H9 (cell line): ENCODE measurements around the gene TAOK3. TPM values are rescaled to one million over a fixed set of nuclear protein-coding genes. Genes with fewer than 3 reads are reported as not detected.

Source experiments
- DNase-seq: peaks from one replicate; pipeline ENCODE4 v3.0.0-alpha.2; 2017
- H2AFZ ChIP-seq: one replicate; pipeline ENCODE4 v1.6.1; 2013; ENCODE audit warnings: mild to moderate bottlenecking, low read length, control low read depth, moderate library complexity
- H2AK5ac ChIP-seq: 2 replicates; pipeline ENCODE4 v1.6.1; 2013; ENCODE audit warnings: low read length, control low read depth, mixed read lengths; ENCODE audit not compliant: insufficient read length
- H2BK120ac ChIP-seq: one replicate; pipeline ENCODE4 v1.6.1; 2013; ENCODE audit warnings: low read depth, mild to moderate bottlenecking, low read length, control low read depth, inconsistent platforms; ENCODE audit not compliant: poor library complexity, severe bottlenecking
- H2BK12ac ChIP-seq: 2 replicates; pipeline ENCODE4 v1.6.1; 2013; ENCODE audit warnings: low read length, control low read depth, mixed read lengths, low read depth; ENCODE audit not compliant: insufficient read length
- H2BK15ac ChIP-seq: 2 replicates; pipeline ENCODE4 v1.6.1; 2013; ENCODE audit warnings: low read depth, low read length, control low read depth
- H2BK20ac ChIP-seq: one replicate; pipeline ENCODE4 v1.6.1; 2013; ENCODE audit warnings: low read depth, mild to moderate bottlenecking, low read length, control low read depth, inconsistent platforms; ENCODE audit not compliant: poor library complexity, severe bottlenecking
- H2BK5ac ChIP-seq: 2 replicates; pipeline ENCODE4 v1.6.1; 2013; ENCODE audit warnings: low read length, control low read depth, mixed read lengths; ENCODE audit not compliant: insufficient read length
- H3K14ac ChIP-seq: 2 replicates; pipeline ENCODE4 v1.6.1; 2013; ENCODE audit warnings: low read length, control low read depth; ENCODE audit not compliant: insufficient read depth
- H3K18ac ChIP-seq: 2 replicates; pipeline ENCODE4 v1.6.1; 2013; ENCODE audit warnings: low read depth, mild to moderate bottlenecking, mixed read lengths, low read length, control low read depth; ENCODE audit not compliant: insufficient read length
- H3K23ac ChIP-seq: 2 replicates; pipeline ENCODE4 v1.6.1; 2013; ENCODE audit warnings: low read length, control low read depth, mixed read lengths, low read depth; ENCODE audit not compliant: insufficient read length
- H3K23me2 ChIP-seq: 2 replicates; pipeline ENCODE4 v1.6.1; 2013; ENCODE audit warnings: low read depth, mild to moderate bottlenecking, mixed read lengths, low read length, control low read depth; ENCODE audit not compliant: insufficient read length, poor library complexity, severe bottlenecking
- H3K27ac ChIP-seq: 2 replicates; pipeline ENCODE4 v1.5.1; 2013; ENCODE audit warnings: low read length, control low read depth, mixed read lengths, low read depth; ENCODE audit not compliant: insufficient read length
- H3K27me3 ChIP-seq: 2 replicates; pipeline ENCODE4 v1.6.1; 2013; ENCODE audit warnings: low read length, control low read depth, inconsistent platforms; ENCODE audit not compliant: insufficient read depth
- H3K4ac ChIP-seq: 2 replicates; pipeline ENCODE4 v1.6.1; 2013; ENCODE audit warnings: low read depth, mild to moderate bottlenecking, control low read depth, inconsistent platforms, low read length, moderate library complexity
- H3K4me1 ChIP-seq: 2 replicates; pipeline ENCODE4 v1.6.1; 2013; ENCODE audit warnings: low read length, control low read depth, inconsistent platforms; ENCODE audit not compliant: insufficient read depth
- H3K4me2 ChIP-seq: 2 replicates; pipeline ENCODE4 v1.6.1; 2013; ENCODE audit warnings: low read length, control low read depth, mixed read lengths; ENCODE audit not compliant: insufficient read length, insufficient read depth
- H3K56ac ChIP-seq: 2 replicates; pipeline ENCODE4 v1.6.1; 2013; ENCODE audit warnings: low read depth, mild to moderate bottlenecking, mixed read lengths, low read length, control low read depth; ENCODE audit not compliant: insufficient read length
- H3K79me1 ChIP-seq: 2 replicates; pipeline ENCODE4 v1.6.1; 2013; ENCODE audit warnings: low read depth, mild to moderate bottlenecking, moderate library complexity, low read length, control low read depth, inconsistent platforms; ENCODE audit not compliant: insufficient read depth, poor library complexity, severe bottlenecking
- H3K79me2 ChIP-seq: 2 replicates; pipeline ENCODE4 v1.6.1; 2013; ENCODE audit warnings: low read length, control low read depth, inconsistent platforms; ENCODE audit not compliant: insufficient read depth
- H3K9ac ChIP-seq: 2 replicates; pipeline ENCODE4 v1.6.1; 2013; ENCODE audit warnings: low read length, control low read depth, mixed read lengths; ENCODE audit not compliant: insufficient read length; ENCODE audit errors: extremely low read depth
- H3K9me3 ChIP-seq: one replicate; pipeline ENCODE4 v1.6.1; 2013; ENCODE audit warnings: low read depth, low read length, inconsistent platforms; ENCODE audit not compliant: control insufficient read depth
- H3T11ph ChIP-seq: one replicate; pipeline ENCODE4 v1.6.1; 2013; ENCODE audit warnings: mild to moderate bottlenecking, low read length, control low read depth, inconsistent platforms
- H4K20me1 ChIP-seq: one replicate; pipeline ENCODE4 v1.6.1; 2013; ENCODE audit not compliant: control insufficient read depth, insufficient read length, insufficient read depth
- H4K5ac ChIP-seq: 2 replicates; pipeline ENCODE4 v1.6.1; 2013; ENCODE audit warnings: low read depth, mild to moderate bottlenecking, mixed read lengths, low read length, control low read depth; ENCODE audit not compliant: insufficient read length
- H4K8ac ChIP-seq: replicated peaks from 2 replicates; pipeline ENCODE4 v1.6.1; 2013; ENCODE audit warnings: low read length, control low read depth, mixed read lengths, low read depth; ENCODE audit not compliant: insufficient read length
- H4K91ac ChIP-seq: 2 replicates; pipeline ENCODE4 v1.6.1; 2013; ENCODE audit warnings: low read depth, mild to moderate bottlenecking, moderate library complexity, mixed read lengths, low read length, control low read depth; ENCODE audit not compliant: insufficient read length
- H3K27ac Mint-ChIP-seq, 3 experiments: 2 replicates in 2 of 3; 3 replicates in 1 of 3; pipeline ENCODE4 v1.8.0; 2020 to 2021; ENCODE audit warnings: mixed read lengths in 3 of 3, mild to moderate bottlenecking in 1 of 3, moderate library complexity in 1 of 3
- H3K27me3 Mint-ChIP-seq: 2 replicates; pipeline ENCODE4 v1.8.0; 2021; ENCODE audit warnings: low read depth, mild to moderate bottlenecking, moderate library complexity, mixed read lengths
- H3K36me3 Mint-ChIP-seq, 3 experiments: 2 replicates in 2 of 3; 3 replicates in 1 of 3; pipeline ENCODE4 v1.8.0; 2020 to 2021; ENCODE audit warnings: low read depth in 3 of 3, mixed read lengths in 3 of 3; ENCODE audit not compliant: insufficient read depth in 1 of 3
- H3K4me1 Mint-ChIP-seq, 2 experiments: 2 replicates each; pipeline ENCODE4 v1.8.0; 2020; ENCODE audit warnings: mixed read lengths in 2 of 2
- H3K4me3 Mint-ChIP-seq, 2 experiments: 2 replicates in 1 of 2; 3 replicates in 1 of 2; pipeline ENCODE4 v1.8.0; 2020 to 2021; ENCODE audit warnings: mild to moderate bottlenecking in 2 of 2, mixed read lengths in 2 of 2, moderate library complexity in 1 of 2
- H3K9me3 Mint-ChIP-seq, 2 experiments: 2 replicates in 1 of 2; 3 replicates in 1 of 2; pipeline ENCODE4 v1.8.0; 2020; ENCODE audit warnings: mild to moderate bottlenecking in 2 of 2, mixed read lengths in 2 of 2, moderate library complexity in 1 of 2
- WGBS: extraction: QIAGEN DNeasy Blood & Tissue Kit; methylation state at CpG from one replicate; pipeline ENCODE4 v1.1.7; 2013; ENCODE audit warnings: missing lambda C conversion rate, low lambda C conversion rate, mixed read lengths; ENCODE audit not compliant: insufficient read length; ENCODE audit errors: extremely low coverage; 5-methylcytosine and 5-hydroxymethylcytosine counted together
- total RNA-seq: library from RNA; stranded (reverse); gene quantifications from 2 replicates; pipeline ENCODE4 v1.2.1, GENCODE V29; 2021
- TF ChIP-seq, protein P1 (sequence below): fragments of 200-600 bp; sonication (generic); conservative IDR thresholded peaks from 3 replicates; pipeline ENCODE4 v1.8.0; 2021; ENCODE audit warnings: antibody characterized with exemption, mild to moderate bottlenecking

The TAOK3 gene
- total RNA-seq, 1 experiment from 2014 or later, result 5.2 TPM

DNA sequence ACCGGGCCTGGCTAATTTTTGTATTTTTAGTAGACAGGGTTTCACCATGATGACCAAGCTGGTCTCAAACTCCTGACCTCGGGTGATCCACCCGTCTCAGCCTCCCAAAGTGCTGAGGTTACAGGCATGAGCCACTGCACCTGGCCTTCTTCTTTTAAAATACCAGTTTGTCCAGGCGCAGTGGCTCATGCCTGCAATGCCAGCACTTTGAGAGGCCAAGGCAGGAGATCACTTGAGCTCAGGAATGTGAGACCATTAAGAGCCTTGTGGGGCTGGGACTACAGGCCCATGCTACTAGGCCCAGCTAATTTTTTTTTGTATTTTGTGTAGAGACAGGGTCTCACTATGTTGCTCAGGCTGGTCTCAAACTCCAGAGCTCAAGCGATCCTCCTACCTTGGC, 244.8 kb downstream of the TAOK3 start:
- H3K9me3 Mint-ChIP-seq, result peaks cover 0 to 5% of the 10 kb centered on the region in 2 experiments; a peak in 1 of 5 replicates
- Histone ChIP-seq H3K56ac (no peak overlapping the region), H3K18ac (no peak overlapping the region), H3K4ac (no peak overlapping the region), H4K5ac (no peak overlapping the region), H2AK5ac (no peak overlapping the region), H3K14ac (no peak overlapping the region), H2BK12ac (no peak overlapping the region), H3K27me3 (no peaks in the 10 kb centered on the region), H4K8ac (no peak overlapping the region), H3K4me2 (no peak overlapping the region), H4K20me1 (no peaks in the 10 kb centered on the region), H4K91ac (no peak overlapping the region), H3K4me1 (no peaks in the 10 kb centered on the region), H2BK15ac (no peak overlapping the region), H3K27ac (no peak overlapping the region), H2BK120ac (no peak overlapping the region), H3K23me2 (no peaks in the 10 kb centered on the region), H2BK5ac (no peak overlapping the region), H3T11ph (no peak overlapping the region), H2AFZ (no peak overlapping the region), H3K79me2 (no peaks in the 10 kb centered on the region), H3K79me1 (no peaks in the 10 kb centered on the region), H3K9ac (no peak overlapping the region), H3K9me3 (no peaks in the 10 kb centered on the region), H2BK20ac (no peak overlapping the region), H3K23ac (no peak overlapping the region)
- H3K27ac Mint-ChIP-seq, result no peak overlapping the region
- no CpG with 5 or more reads among the region's 5 CpGs for whole genome bisulfite sequencing
- peaks cover 4 to 6% (median 5%) of the 10 kb centered on the region in 3 experiments; a peak in 4 of 7 replicates for H3K36me3 Mint-ChIP-seq
- H3K4me1 Mint-ChIP-seq, result no peaks in the 10 kb centered on the region
- no peak for DNase-seq
- TF ChIP-seq, protein P1, sequence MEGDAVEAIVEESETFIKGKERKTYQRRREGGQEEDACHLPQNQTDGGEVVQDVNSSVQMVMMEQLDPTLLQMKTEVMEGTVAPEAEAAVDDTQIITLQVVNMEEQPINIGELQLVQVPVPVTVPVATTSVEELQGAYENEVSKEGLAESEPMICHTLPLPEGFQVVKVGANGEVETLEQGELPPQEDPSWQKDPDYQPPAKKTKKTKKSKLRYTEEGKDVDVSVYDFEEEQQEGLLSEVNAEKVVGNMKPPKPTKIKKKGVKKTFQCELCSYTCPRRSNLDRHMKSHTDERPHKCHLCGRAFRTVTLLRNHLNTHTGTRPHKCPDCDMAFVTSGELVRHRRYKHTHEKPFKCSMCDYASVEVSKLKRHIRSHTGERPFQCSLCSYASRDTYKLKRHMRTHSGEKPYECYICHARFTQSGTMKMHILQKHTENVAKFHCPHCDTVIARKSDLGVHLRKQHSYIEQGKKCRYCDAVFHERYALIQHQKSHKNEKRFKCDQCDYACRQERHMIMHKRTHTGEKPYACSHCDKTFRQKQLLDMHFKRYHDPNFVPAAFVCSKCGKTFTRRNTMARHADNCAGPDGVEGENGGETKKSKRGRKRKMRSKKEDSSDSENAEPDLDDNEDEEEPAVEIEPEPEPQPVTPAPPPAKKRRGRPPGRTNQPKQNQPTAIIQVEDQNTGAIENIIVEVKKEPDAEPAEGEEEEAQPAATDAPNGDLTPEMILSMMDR, result no peak
- no peaks in the 10 kb centered on the region for H3K27me3 Mint-ChIP-seq
- no peak overlapping the region for H3K4me3 Mint-ChIP-seq
